ENCODE results near the gene SLC12A8. TPM values are rescaled to one million over a fixed set of nuclear protein-coding genes. Genes with fewer than 3 reads are reported as not detected.

SLC12A8 gene
- total and polyA plus RNA-seq, 10 of the 15 experiments (the other 5 are each of a cell fraction or from before 2014, with no cell fraction given): 2.5 to 71.6 (median 50.1) TPM

- CTCF ChIA-PET: interaction anchor here (0.9 to 3.3 kb wide), 6 partner anchors 17 to 149 kb away, joined by 3 to 10 read pairs (median 4); no protein-coding TSS in a partner anchor
- BruUV-seq (replicated peaks): no TSS peak
- no peak for ATAC-seq
- TF ChIP-seq IRF4 (IDR thresholded peaks at IDR 0.05; ENCODE audit: low read depth, low read length) (no peak), FOXK2 (IDR thresholded peaks at IDR 0.05) (no peak), ZBED1 (IDR thresholded peaks at IDR 0.05; ENCODE audit: borderline replicate concordance) (no peak), MTA2 (IDR thresholded peaks at IDR 0.05; ENCODE audit: low read depth) (no peak), MAX (IDR thresholded peaks at IDR 0.05; ENCODE audit: low read depth, low read length) (no peak), FOXM1 (IDR thresholded peaks at IDR 0.05; ENCODE audit: low read depth, low read length) (no peak), ZNF207 (IDR thresholded peaks at IDR 0.05; ENCODE audit: borderline replicate concordance) (no peak), TCF3 (IDR thresholded peaks at IDR 0.05; ENCODE audit: borderline replicate concordance, insufficient read depth, low read depth, low read length) (no peak), RFX5 (IDR thresholded peaks at IDR 0.05; ENCODE audit: low read depth, low read length) (no peak), HDAC6 (IDR thresholded peaks at IDR 0.05; ENCODE audit: unreplicated experiment) (no peak)
- H3K4me2 ChIP-seq (ENCODE audit: control insufficient read depth, insufficient read depth): no peak overlapping the region; the same call in 1 of the 2 replicates
- H3K79me2 ChIP-seq (ENCODE audit: control insufficient read depth, insufficient read depth, low read length): no peaks in the 10 kb centered on the region; the same call in 1 of the 2 replicates
- no peak overlapping the region for H3K27ac ChIP-seq (ENCODE audit: control insufficient read depth, insufficient read depth)
- DNase-seq (ENCODE audit: low read depth, low spot score): no peak
- POLR2A ChIA-PET: no interaction called here
- no peaks in the 10 kb centered on the region for H3K27me3 ChIP-seq (replicated peaks in 1 of 2; ENCODE audit: control insufficient read depth in 2 of 2, insufficient read depth in 2 of 2, low read length in 1 of 2)
- H3K4me1 ChIP-seq (ENCODE audit: control insufficient read depth, insufficient read depth, low read length): peaks cover 94% of the 10 kb centered on the region
- SMC1A ChIA-PET (ENCODE audit: uncharacterized antibody, unreplicated experiment): interaction anchor here (0.7 to 9.3 kb wide), 7 partner anchors 12 to 216 kb away, joined by 3 to 54 read pairs (median 4); no protein-coding TSS in a partner anchor
- in situ Hi-C loops (cut with MboI) (no loop called here), intact Hi-C loops (cut with micrococcal nuclease; ENCODE audit: unreplicated experiment) (loop anchor here (2.0 to 5.0 kb wide), 2 partner anchors 58 to 91 kb away; no protein-coding TSS in a partner anchor)
- 96% methylated on average over 7 of the region's 7 CpGs for WGBS (ENCODE audit: insufficient coverage, insufficient replicate concordance, low lambda C conversion rate, missing lambda C conversion rate)
- H3K36me3 ChIP-seq (ENCODE audit: control insufficient read depth in 2 of 2, insufficient read depth in 2 of 2, low read length in 1 of 2): no peaks in the 10 kb centered on the region
- H3K9me3 ChIP-seq (replicated peaks; ENCODE audit: control insufficient read depth, insufficient read depth, low read length): no peaks in the 10 kb centered on the region; the same call in 2 of the 3 replicates
- H3K9ac ChIP-seq (ENCODE audit: control insufficient read depth, insufficient read depth, low read length): no peak overlapping the region
- H3K4me3 ChIP-seq: no peak overlapping the region
- RAD21 ChIA-PET (ENCODE audit: unreplicated experiment): interaction anchor here (0.5 to 12.0 kb wide), 4 partner anchors 23 to 231 kb away, joined by 3 to 106 read pairs (median 6); partner anchors contain the start of genes MUC13 and ZNF148
- no peaks in the 10 kb centered on the region for H4K20me1 ChIP-seq (ENCODE audit: control insufficient read depth, insufficient read depth)
- H2AFZ ChIP-seq (ENCODE audit: control insufficient read depth, low read depth, low read length): no peak overlapping the region
- FAIRE-seq: no peak
Measured at GRCh38 chr3:125143982-125144652, 68.4 kb downstream of the SLC12A8 start.
